AG04450 (cell line): ENCODE results near the gene MOCS3. TPM values are rescaled to one million over a fixed set of nuclear protein-coding genes. Genes with fewer than 3 reads are reported as not detected.

Experiments
- CTCF ChIA-PET: fragments of 300-600, 350-600 bp; formaldehyde crosslinking; extraction: SDS; loops from one replicate; lab custom pipeline; 2022; ENCODE audit warnings: antibody characterized with exemption, inconsistent platforms; lab: Charles Lee
- POLR2A ChIA-PET: fragments of 350-600 bp; formaldehyde crosslinking; extraction: SDS; loops from one replicate; lab custom pipeline; 2021; ENCODE audit warnings: antibody characterized with exemption, inconsistent platforms; lab: Yijun Ruan, JAX
- DNase-seq: peaks from one replicate; pipeline ENCODE4 v3.0.0-alpha.2; 2011; ENCODE audit warnings: low read depth, low spot score
- H3K27ac ChIP-seq: one replicate; pipeline ENCODE4 v1.5.1; 2012; ENCODE audit warnings: low read depth, low read length, control low read depth
- H3K27me3 ChIP-seq: one replicate; pipeline ENCODE4 v1.6.0; 2012; ENCODE audit warnings: low read length; ENCODE audit not compliant: control insufficient read depth, insufficient read depth
- H3K4me3 ChIP-seq: 2 replicates; pipeline ENCODE4 v1.5.1; 2011; ENCODE audit warnings: mild to moderate bottlenecking, low read depth, low read length, control low read depth
- H3K9me3 ChIP-seq: 2 replicates; pipeline ENCODE4 v1.5.1; 2012; ENCODE audit warnings: low read length; ENCODE audit not compliant: control insufficient read depth, insufficient read depth
- polyA plus RNA-seq: library from polyadenylated mRNA; depleted of rRNA; stranded (reverse); fragments of >200 nt; gene quantifications from 2 replicates; pipeline ENCODE4 v1.2.3, GENCODE V29; 2011
- TF ChIP-seq, protein P1 (sequence below): IDR thresholded peaks from 2 replicates; pipeline ENCODE4 v1.5.1; 2011; ENCODE audit warnings: low read depth, low read length, control low read depth, inconsistent platforms

MOCS3 gene
- polyA plus RNA-seq, 1 experiment = 3.8 TPM

DNA sequence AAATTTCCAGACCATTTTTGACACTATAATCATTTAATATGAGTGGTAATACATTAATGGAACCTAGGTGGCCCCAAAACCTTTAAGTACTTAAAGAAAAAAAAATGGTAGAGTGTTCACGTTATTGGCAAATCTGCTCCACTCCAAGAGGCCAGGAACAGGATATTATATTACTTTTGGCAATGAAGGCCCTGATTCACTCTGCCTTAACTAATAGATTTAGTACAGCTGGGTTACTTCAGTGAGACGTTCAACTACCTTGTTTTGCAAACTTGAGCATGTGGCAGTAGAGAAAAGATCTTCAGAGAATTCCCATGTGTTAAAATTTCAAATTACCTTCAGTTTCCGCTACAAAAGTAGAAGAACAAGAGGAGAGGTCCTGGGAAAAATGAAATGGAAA, 40.2 kb upstream of the MOCS3 start:
- ChIA-PET POLR2A (interaction anchor here (1.9 kb wide), 1 partner anchor 12 kb away, joined by 9 read pairs; the partner anchor contains the start of gene ADNP), CTCF (interaction anchor here (3.3 kb wide), 1 partner anchor 11 kb away, joined by 39 read pairs; the partner anchor contains the start of gene ADNP)
- TF ChIP-seq, protein P1, sequence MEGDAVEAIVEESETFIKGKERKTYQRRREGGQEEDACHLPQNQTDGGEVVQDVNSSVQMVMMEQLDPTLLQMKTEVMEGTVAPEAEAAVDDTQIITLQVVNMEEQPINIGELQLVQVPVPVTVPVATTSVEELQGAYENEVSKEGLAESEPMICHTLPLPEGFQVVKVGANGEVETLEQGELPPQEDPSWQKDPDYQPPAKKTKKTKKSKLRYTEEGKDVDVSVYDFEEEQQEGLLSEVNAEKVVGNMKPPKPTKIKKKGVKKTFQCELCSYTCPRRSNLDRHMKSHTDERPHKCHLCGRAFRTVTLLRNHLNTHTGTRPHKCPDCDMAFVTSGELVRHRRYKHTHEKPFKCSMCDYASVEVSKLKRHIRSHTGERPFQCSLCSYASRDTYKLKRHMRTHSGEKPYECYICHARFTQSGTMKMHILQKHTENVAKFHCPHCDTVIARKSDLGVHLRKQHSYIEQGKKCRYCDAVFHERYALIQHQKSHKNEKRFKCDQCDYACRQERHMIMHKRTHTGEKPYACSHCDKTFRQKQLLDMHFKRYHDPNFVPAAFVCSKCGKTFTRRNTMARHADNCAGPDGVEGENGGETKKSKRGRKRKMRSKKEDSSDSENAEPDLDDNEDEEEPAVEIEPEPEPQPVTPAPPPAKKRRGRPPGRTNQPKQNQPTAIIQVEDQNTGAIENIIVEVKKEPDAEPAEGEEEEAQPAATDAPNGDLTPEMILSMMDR = no peak
- DNase-seq = no peak
- no peaks in the 10 kb centered on the region for H3K9me3 ChIP-seq
- no peak overlapping the region for H3K4me3 ChIP-seq
- H3K27ac ChIP-seq = no peak overlapping the region
- H3K27me3 ChIP-seq = no peaks in the 10 kb centered on the region

DNA sequence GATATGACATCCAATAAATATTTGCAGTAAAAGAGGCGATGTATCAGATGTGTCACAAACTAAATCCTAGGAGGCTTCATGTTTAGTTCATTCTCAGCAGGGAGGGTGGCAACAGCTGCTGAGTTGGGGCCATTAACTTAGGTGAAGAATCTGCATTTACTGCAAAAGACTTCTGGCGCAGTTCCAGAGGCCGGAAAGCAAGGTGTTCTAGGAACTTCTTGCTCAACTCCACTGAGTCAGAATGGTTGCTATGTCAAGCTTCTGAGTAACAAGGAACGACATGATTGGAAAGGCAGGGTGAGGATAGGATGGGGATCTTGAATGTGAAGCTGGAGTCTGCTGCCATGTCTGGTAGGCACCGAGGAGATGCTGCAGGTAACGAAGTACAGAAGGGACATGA, 39.1 kb upstream of the MOCS3 start:
- CTCF ChIA-PET = interaction anchor here (0.7 to 3.3 kb wide), 3 partner anchors 10 to 125 kb away, joined by 3 to 39 read pairs (median 5); partner anchors contain the start of genes ADNP and BCAS4
- TF ChIP-seq, protein P1 = no peak
- no peaks in the 10 kb centered on the region for H3K27me3 ChIP-seq
- H3K27ac ChIP-seq = no peak overlapping the region
- POLR2A ChIA-PET = interaction anchor here (0.9 to 1.9 kb wide), 2 partner anchors 11 to 25 kb away, joined by 4 to 9 read pairs; partner anchors contain the start of gene ADNP
- DNase-seq = no peak
- H3K4me3 ChIP-seq = no peak overlapping the region
- no peaks in the 10 kb centered on the region for H3K9me3 ChIP-seq

DNA sequence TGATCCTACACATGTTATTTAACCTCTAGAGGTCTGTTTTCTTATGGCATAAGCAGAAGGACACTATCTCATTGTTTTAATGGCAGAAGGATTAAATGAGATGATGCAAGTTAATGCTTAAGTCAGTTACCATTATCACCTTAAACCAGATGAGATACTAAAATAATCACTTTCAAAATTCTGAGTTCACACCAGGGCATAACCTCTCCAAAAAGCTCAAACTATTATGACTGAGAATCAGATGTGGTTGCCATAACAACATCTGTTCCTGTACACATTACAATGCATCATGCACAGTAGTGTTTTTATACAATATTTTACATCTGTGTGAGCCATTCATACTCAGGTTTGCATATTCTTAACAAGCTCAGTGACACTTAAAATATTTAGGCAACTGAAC, 37.6 kb upstream of the MOCS3 start:
- ChIA-PET POLR2A (interaction anchor here (1.2 kb wide), 2 partner anchors 10 to 37 kb away, joined by 3 to 4 read pairs; partner anchors contain the start of genes ADNP, DPM1 and MOCS3), CTCF (interaction anchor here (0.6 to 3.3 kb wide), 5 partner anchors 9 to 452 kb away, joined by 3 to 39 read pairs (median 3); partner anchors contain the start of gene ADNP)
- TF ChIP-seq, protein P1 = no peak
- H3K9me3 ChIP-seq = no peaks in the 10 kb centered on the region
- no peak overlapping the region for H3K27ac ChIP-seq
- no peaks in the 10 kb centered on the region for H3K27me3 ChIP-seq
- DNase-seq = no peak
- no peak overlapping the region for H3K4me3 ChIP-seq

DNA sequence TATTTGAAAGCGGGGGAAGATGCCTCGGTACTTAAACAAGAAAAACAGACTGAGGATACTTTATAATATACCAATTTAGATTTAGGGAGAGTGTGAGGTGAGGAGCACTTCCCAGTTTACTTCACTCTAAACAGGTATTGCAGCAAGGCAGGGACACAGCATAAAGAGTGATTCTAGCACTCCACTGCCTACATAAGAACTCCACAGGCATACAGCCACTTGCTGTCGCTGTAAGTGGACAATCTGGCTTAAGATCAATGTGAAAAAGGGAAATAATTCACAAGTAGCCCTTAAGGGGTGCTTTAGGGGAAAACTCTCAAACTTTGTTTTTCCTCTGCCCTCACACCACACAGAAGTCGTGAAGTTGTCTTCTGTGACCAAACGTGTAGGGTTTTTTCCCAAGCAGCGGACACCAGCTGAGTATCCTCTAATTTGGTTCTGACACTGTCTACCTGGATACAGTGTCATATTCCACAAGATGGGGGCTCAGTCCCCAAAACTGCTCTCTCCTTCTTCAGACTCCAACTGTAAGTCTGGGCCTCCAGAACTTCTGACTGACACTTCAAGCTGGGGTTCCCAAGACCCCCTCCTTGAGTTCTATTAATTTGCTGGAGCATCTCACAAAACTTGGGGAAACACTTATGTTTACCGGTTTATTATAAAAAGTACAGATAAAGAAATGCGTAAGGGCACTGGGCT, 36.7 kb upstream of the MOCS3 start:
- H3K4me3 ChIP-seq = no peak overlapping the region
- CTCF ChIA-PET = interaction anchor here (0.9 to 3.3 kb wide), 3 partner anchors 8 to 129 kb away, joined by 3 to 39 read pairs (median 4); partner anchors contain the start of genes ADNP and BCAS4
- no peak overlapping the region for H3K27ac ChIP-seq
- POLR2A ChIA-PET = interaction anchor here (0.6 to 1.2 kb wide), 3 partner anchors 9 to 36 kb away, joined by 3 to 4 read pairs (median 3); partner anchors contain the start of genes ADNP, DPM1 and MOCS3
- TF ChIP-seq, protein P1 = no peak
- H3K27me3 ChIP-seq = no peaks in the 10 kb centered on the region
- no peak for DNase-seq
- no peaks in the 10 kb centered on the region for H3K9me3 ChIP-seq
